ENCODE measurements around the gene ELP6.
"Not testable (repeated sequence)": the region's sequence is repeated elsewhere in the genome, so short reads cannot be mapped to it uniquely, and the experiment has no call there.

Gene ELP6

GRCh38 chr3:47475570-47476329, 37.8 kb downstream of the ELP6 start, which contains the start of gene SCAP:
TSS of gene SCAP (minus strand) at chr3:47475941. CDS start at chr3:47442993, 32,948 bp downstream.
- peaks cover 14% of the 10 kb centered on the region for H3K4me1 ChIP-seq (ENCODE audit: low read length)
- H4K20me1 ChIP-seq (ENCODE audit: insufficient read depth, low read length): peaks cover 18% of the 10 kb centered on the region
- peak within 1 kb of the TSS; percentile 98 for H2AFZ ChIP-seq (ENCODE audit: low read depth, low read length)
- peaks cover 6% of the 10 kb centered on the region for H3K36me3 ChIP-seq (replicated peaks; ENCODE audit: low read depth, low read length)
- H3K79me2 ChIP-seq (ENCODE audit: low read length): peaks cover 48% of the 10 kb centered on the region
- H3K4me2 ChIP-seq (ENCODE audit: low read length): peak within 1 kb of the TSS; percentile 73
- H3K9ac ChIP-seq (ENCODE audit: low read length): peak within 1 kb of the TSS; percentile 79
- peak within 1 kb of the TSS; percentile 50 for H3K27ac ChIP-seq (ENCODE audit: low read length)
- no peaks in the 10 kb centered on the region for H3K27me3 ChIP-seq (ENCODE audit: low read depth, low read length)
- H3K9me3 ChIP-seq (ENCODE audit: insufficient read depth, low read length): no peaks in the 10 kb centered on the region
- peak within 1 kb of the TSS; percentile 78 for H3K4me3 ChIP-seq (ENCODE audit: low read length)
- TF ChIP-seq CTCF (IDR thresholded peaks at IDR 0.05; ENCODE audit: low read depth, low read length): peak; percentile 79
- TF ChIP-seq EZH2phosphoT487 (IDR thresholded peaks at IDR 0.05; ENCODE audit: low read depth): no peak

DNA sequence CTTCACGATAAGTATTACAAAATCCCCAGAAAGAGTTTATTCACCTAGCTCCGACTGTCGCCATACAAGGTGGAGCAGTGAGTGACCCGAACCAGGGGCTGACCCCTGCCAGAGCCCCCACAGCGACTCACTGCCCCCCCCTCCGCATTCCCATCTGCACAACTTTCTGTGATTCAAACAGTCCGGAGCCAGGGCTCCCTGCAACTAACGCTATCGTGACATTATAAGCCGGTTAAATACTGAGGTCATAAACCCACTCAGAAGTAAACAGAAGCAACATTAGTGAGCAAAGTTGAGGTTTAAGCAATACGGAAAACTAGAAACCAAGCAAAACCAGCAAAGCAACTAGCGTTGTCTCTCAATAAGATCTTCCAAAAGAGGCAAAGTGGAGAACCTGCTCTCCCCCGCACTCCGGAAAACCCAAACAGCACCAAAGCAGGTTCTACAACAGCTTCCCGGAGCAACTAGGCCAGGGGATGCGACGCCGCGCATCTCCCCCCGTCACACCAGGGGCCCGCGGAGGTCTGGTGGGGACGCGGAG, 38.4 kb downstream of the ELP6 start:
- Histone ChIP-seq H3K27ac (ENCODE audit: low read length) (peak overlapping the region; percentile 50), H3K4me2 (ENCODE audit: low read length) (peak overlapping the region; percentile 73), H3K36me3 (replicated peaks; ENCODE audit: low read depth, low read length) (peaks cover 6% of the 10 kb centered on the region), H3K4me3 (ENCODE audit: low read length) (peak overlapping the region; percentile 78), H3K79me2 (ENCODE audit: low read length) (peaks cover 54% of the 10 kb centered on the region), H4K20me1 (ENCODE audit: insufficient read depth, low read length) (peaks cover 22% of the 10 kb centered on the region), H3K27me3 (ENCODE audit: low read depth, low read length) (no peaks in the 10 kb centered on the region), H3K4me1 (ENCODE audit: low read length) (peaks cover 14% of the 10 kb centered on the region), H3K9ac (ENCODE audit: low read length) (peak overlapping the region; percentile 79), H3K9me3 (ENCODE audit: insufficient read depth, low read length) (no peaks in the 10 kb centered on the region), H2AFZ (ENCODE audit: low read depth, low read length) (peak overlapping the region; percentile 60; the same call in 1 of the 2 replicates)
- TF ChIP-seq EZH2phosphoT487 (IDR thresholded peaks at IDR 0.05; ENCODE audit: low read depth) (no peak), CTCF (IDR thresholded peaks at IDR 0.05; ENCODE audit: low read depth, low read length) (no peak)

DNA sequence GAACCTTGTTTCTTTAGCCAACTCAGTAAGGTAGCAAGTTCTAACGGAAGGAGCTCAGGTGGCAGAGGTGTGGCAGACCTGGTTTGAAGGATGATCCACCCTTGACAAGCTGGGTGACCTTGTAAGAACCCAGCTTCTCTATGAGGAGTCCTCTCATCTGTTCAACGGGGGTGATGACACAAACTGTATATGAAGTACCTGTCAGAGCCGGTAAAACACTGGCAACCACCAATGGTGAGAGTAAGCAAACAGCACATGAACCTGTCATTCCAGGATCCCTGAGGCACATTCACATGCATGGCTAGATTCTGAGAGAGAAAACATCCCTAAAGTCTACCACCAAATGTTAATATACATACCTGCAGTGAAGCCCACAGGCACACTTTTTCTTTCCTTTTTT, 40.1 kb downstream of the ELP6 start:
- Histone ChIP-seq H2AFZ (ENCODE audit: low read depth, low read length) (no peak overlapping the region), H3K27me3 (ENCODE audit: low read depth, low read length) (no peaks in the 10 kb centered on the region), H3K79me2 (ENCODE audit: low read length) (peaks cover 69% of the 10 kb centered on the region), H3K4me3 (ENCODE audit: low read length) (no peak overlapping the region), H3K36me3 (replicated peaks; ENCODE audit: low read depth, low read length) (peaks cover 6% of the 10 kb centered on the region), H3K9me3 (ENCODE audit: insufficient read depth, low read length) (no peaks in the 10 kb centered on the region), H3K4me1 (ENCODE audit: low read length) (peaks cover 14% of the 10 kb centered on the region), H4K20me1 (ENCODE audit: insufficient read depth, low read length) (peaks cover 27% of the 10 kb centered on the region), H3K27ac (ENCODE audit: low read length) (no peak overlapping the region), H3K4me2 (ENCODE audit: low read length) (no peak overlapping the region), H3K9ac (ENCODE audit: low read length) (no peak overlapping the region)
- TF ChIP-seq EZH2phosphoT487 (IDR thresholded peaks at IDR 0.05; ENCODE audit: low read depth) (no peak), CTCF (IDR thresholded peaks at IDR 0.05; ENCODE audit: low read depth, low read length) (no peak)

- no peak overlapping the region for H3K27ac ChIP-seq (ENCODE audit: low read length)
- H3K9ac ChIP-seq (ENCODE audit: low read length): no peak overlapping the region
- H3K27me3 ChIP-seq (ENCODE audit: low read depth, low read length): no peaks in the 10 kb centered on the region
- H3K79me2 ChIP-seq (ENCODE audit: low read length): peaks cover 91% of the 10 kb centered on the region
- H3K36me3 ChIP-seq (replicated peaks; ENCODE audit: low read depth, low read length): peaks cover 9% of the 10 kb centered on the region
- H2AFZ ChIP-seq (ENCODE audit: low read depth, low read length): no peak overlapping the region
- no peaks in the 10 kb centered on the region for H3K9me3 ChIP-seq (ENCODE audit: insufficient read depth, low read length)
- no peak overlapping the region for H3K4me2 ChIP-seq (ENCODE audit: low read length)
- no peak overlapping the region for H3K4me3 ChIP-seq (ENCODE audit: low read length)
- no peak for TF ChIP-seq EZH2phosphoT487 (IDR thresholded peaks at IDR 0.05; ENCODE audit: low read depth)
- no peak for TF ChIP-seq CTCF (IDR thresholded peaks at IDR 0.05; ENCODE audit: low read depth, low read length)
- H4K20me1 ChIP-seq (ENCODE audit: insufficient read depth, low read length): peaks cover 27% of the 10 kb centered on the region
- H3K4me1 ChIP-seq (ENCODE audit: low read length): peaks cover 17% of the 10 kb centered on the region
Measured at GRCh38 chr3:47469616-47470015, 43.9 kb downstream of the ELP6 start.

DNA sequence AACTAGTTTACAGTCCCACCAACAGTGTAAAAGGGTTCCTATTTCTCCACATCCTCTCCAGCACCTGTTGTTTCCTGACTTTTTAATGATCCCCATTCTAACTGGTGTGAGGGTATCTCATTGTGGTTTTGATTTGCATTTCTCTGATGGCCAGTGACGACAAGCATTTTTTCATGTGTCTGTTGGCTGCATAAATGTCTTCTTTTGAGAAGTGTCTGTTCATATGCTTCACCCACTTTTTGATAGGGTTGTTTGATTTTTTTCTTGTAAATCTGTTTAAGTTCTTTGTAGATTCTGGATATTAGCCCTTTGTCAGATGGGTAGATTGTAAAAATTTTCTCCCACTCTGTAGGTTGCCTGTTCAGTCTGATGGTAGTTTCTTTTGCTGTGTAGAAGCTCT, 45.2 kb downstream of the ELP6 start:
- not testable (repeated sequence) for H3K36me3 ChIP-seq (replicated peaks; ENCODE audit: low read depth, low read length); H3K27ac ChIP-seq (ENCODE audit: low read length); H3K9me3 ChIP-seq (ENCODE audit: insufficient read depth, low read length); H2AFZ ChIP-seq (ENCODE audit: low read depth, low read length); H3K27me3 ChIP-seq (ENCODE audit: low read depth, low read length); H3K4me3 ChIP-seq (ENCODE audit: low read length); H3K9ac ChIP-seq (ENCODE audit: low read length); H3K4me2 ChIP-seq (ENCODE audit: low read length)
- Histone ChIP-seq H4K20me1 (ENCODE audit: insufficient read depth, low read length) (peaks cover 25% of the 10 kb centered on the region), H3K4me1 (ENCODE audit: low read length) (peaks cover 14% of the 10 kb centered on the region), H3K79me2 (ENCODE audit: low read length) (peaks cover 90% of the 10 kb centered on the region)
